H9 (cell line): ENCODE results near the gene MRPL48. TPM values are rescaled to one million over a fixed set of nuclear protein-coding genes. Genes with fewer than 3 reads are reported as not detected.

Experiments used
- DNase-seq: peaks from one replicate; pipeline ENCODE4 v3.0.0-alpha.2; 2017
- H2AFZ ChIP-seq: one replicate; pipeline ENCODE4 v1.6.1; 2013; ENCODE audit warnings: mild to moderate bottlenecking, low read length, control low read depth, moderate library complexity
- H2AK5ac ChIP-seq: 2 replicates; pipeline ENCODE4 v1.6.1; 2013; ENCODE audit warnings: low read length, control low read depth, mixed read lengths; ENCODE audit not compliant: insufficient read length
- H2BK120ac ChIP-seq: one replicate; pipeline ENCODE4 v1.6.1; 2013; ENCODE audit warnings: low read depth, mild to moderate bottlenecking, low read length, control low read depth, inconsistent platforms; ENCODE audit not compliant: poor library complexity, severe bottlenecking
- H2BK12ac ChIP-seq: 2 replicates; pipeline ENCODE4 v1.6.1; 2013; ENCODE audit warnings: low read length, control low read depth, mixed read lengths, low read depth; ENCODE audit not compliant: insufficient read length
- H2BK15ac ChIP-seq: 2 replicates; pipeline ENCODE4 v1.6.1; 2013; ENCODE audit warnings: low read depth, low read length, control low read depth
- H2BK20ac ChIP-seq: one replicate; pipeline ENCODE4 v1.6.1; 2013; ENCODE audit warnings: low read depth, mild to moderate bottlenecking, low read length, control low read depth, inconsistent platforms; ENCODE audit not compliant: poor library complexity, severe bottlenecking
- H2BK5ac ChIP-seq: 2 replicates; pipeline ENCODE4 v1.6.1; 2013; ENCODE audit warnings: low read length, control low read depth, mixed read lengths; ENCODE audit not compliant: insufficient read length
- H3K14ac ChIP-seq: 2 replicates; pipeline ENCODE4 v1.6.1; 2013; ENCODE audit warnings: low read length, control low read depth; ENCODE audit not compliant: insufficient read depth
- H3K18ac ChIP-seq: 2 replicates; pipeline ENCODE4 v1.6.1; 2013; ENCODE audit warnings: low read depth, mild to moderate bottlenecking, mixed read lengths, low read length, control low read depth; ENCODE audit not compliant: insufficient read length
- H3K23ac ChIP-seq: 2 replicates; pipeline ENCODE4 v1.6.1; 2013; ENCODE audit warnings: low read length, control low read depth, mixed read lengths, low read depth; ENCODE audit not compliant: insufficient read length
- H3K23me2 ChIP-seq: 2 replicates; pipeline ENCODE4 v1.6.1; 2013; ENCODE audit warnings: low read depth, mild to moderate bottlenecking, mixed read lengths, low read length, control low read depth; ENCODE audit not compliant: insufficient read length, poor library complexity, severe bottlenecking
- H3K27ac ChIP-seq: 2 replicates; pipeline ENCODE4 v1.5.1; 2013; ENCODE audit warnings: low read length, control low read depth, mixed read lengths, low read depth; ENCODE audit not compliant: insufficient read length
- H3K27me3 ChIP-seq: 2 replicates; pipeline ENCODE4 v1.6.1; 2013; ENCODE audit warnings: low read length, control low read depth, inconsistent platforms; ENCODE audit not compliant: insufficient read depth
- H3K4ac ChIP-seq: 2 replicates; pipeline ENCODE4 v1.6.1; 2013; ENCODE audit warnings: low read depth, mild to moderate bottlenecking, control low read depth, inconsistent platforms, low read length, moderate library complexity
- H3K4me1 ChIP-seq: 2 replicates; pipeline ENCODE4 v1.6.1; 2013; ENCODE audit warnings: low read length, control low read depth, inconsistent platforms; ENCODE audit not compliant: insufficient read depth
- H3K4me2 ChIP-seq: 2 replicates; pipeline ENCODE4 v1.6.1; 2013; ENCODE audit warnings: low read length, control low read depth, mixed read lengths; ENCODE audit not compliant: insufficient read length, insufficient read depth
- H3K56ac ChIP-seq: 2 replicates; pipeline ENCODE4 v1.6.1; 2013; ENCODE audit warnings: low read depth, mild to moderate bottlenecking, mixed read lengths, low read length, control low read depth; ENCODE audit not compliant: insufficient read length
- H3K79me1 ChIP-seq: 2 replicates; pipeline ENCODE4 v1.6.1; 2013; ENCODE audit warnings: low read depth, mild to moderate bottlenecking, moderate library complexity, low read length, control low read depth, inconsistent platforms; ENCODE audit not compliant: insufficient read depth, poor library complexity, severe bottlenecking
- H3K79me2 ChIP-seq: 2 replicates; pipeline ENCODE4 v1.6.1; 2013; ENCODE audit warnings: low read length, control low read depth, inconsistent platforms; ENCODE audit not compliant: insufficient read depth
- H3K9ac ChIP-seq: 2 replicates; pipeline ENCODE4 v1.6.1; 2013; ENCODE audit warnings: low read length, control low read depth, mixed read lengths; ENCODE audit not compliant: insufficient read length; ENCODE audit errors: extremely low read depth
- H3K9me3 ChIP-seq: one replicate; pipeline ENCODE4 v1.6.1; 2013; ENCODE audit warnings: low read depth, low read length, inconsistent platforms; ENCODE audit not compliant: control insufficient read depth
- H3T11ph ChIP-seq: one replicate; pipeline ENCODE4 v1.6.1; 2013; ENCODE audit warnings: mild to moderate bottlenecking, low read length, control low read depth, inconsistent platforms
- H4K20me1 ChIP-seq: one replicate; pipeline ENCODE4 v1.6.1; 2013; ENCODE audit not compliant: control insufficient read depth, insufficient read length, insufficient read depth
- H4K5ac ChIP-seq: 2 replicates; pipeline ENCODE4 v1.6.1; 2013; ENCODE audit warnings: low read depth, mild to moderate bottlenecking, mixed read lengths, low read length, control low read depth; ENCODE audit not compliant: insufficient read length
- H4K8ac ChIP-seq: replicated peaks from 2 replicates; pipeline ENCODE4 v1.6.1; 2013; ENCODE audit warnings: low read length, control low read depth, mixed read lengths, low read depth; ENCODE audit not compliant: insufficient read length
- H4K91ac ChIP-seq: 2 replicates; pipeline ENCODE4 v1.6.1; 2013; ENCODE audit warnings: low read depth, mild to moderate bottlenecking, moderate library complexity, mixed read lengths, low read length, control low read depth; ENCODE audit not compliant: insufficient read length
- H3K27ac Mint-ChIP-seq, 3 experiments: 2 replicates in 2 of 3; 3 replicates in 1 of 3; pipeline ENCODE4 v1.8.0; 2020 to 2021; ENCODE audit warnings: mixed read lengths in 3 of 3, mild to moderate bottlenecking in 1 of 3, moderate library complexity in 1 of 3
- H3K27me3 Mint-ChIP-seq: 2 replicates; pipeline ENCODE4 v1.8.0; 2021; ENCODE audit warnings: low read depth, mild to moderate bottlenecking, moderate library complexity, mixed read lengths
- H3K36me3 Mint-ChIP-seq, 3 experiments: 2 replicates in 2 of 3; 3 replicates in 1 of 3; pipeline ENCODE4 v1.8.0; 2020 to 2021; ENCODE audit warnings: low read depth in 3 of 3, mixed read lengths in 3 of 3; ENCODE audit not compliant: insufficient read depth in 1 of 3
- H3K4me1 Mint-ChIP-seq, 2 experiments: 2 replicates each; pipeline ENCODE4 v1.8.0; 2020; ENCODE audit warnings: mixed read lengths in 2 of 2
- H3K4me3 Mint-ChIP-seq, 2 experiments: 2 replicates in 1 of 2; 3 replicates in 1 of 2; pipeline ENCODE4 v1.8.0; 2020 to 2021; ENCODE audit warnings: mild to moderate bottlenecking in 2 of 2, mixed read lengths in 2 of 2, moderate library complexity in 1 of 2
- H3K9me3 Mint-ChIP-seq, 2 experiments: 2 replicates in 1 of 2; 3 replicates in 1 of 2; pipeline ENCODE4 v1.8.0; 2020; ENCODE audit warnings: mild to moderate bottlenecking in 2 of 2, mixed read lengths in 2 of 2, moderate library complexity in 1 of 2
- total RNA-seq: library from RNA; stranded (reverse); gene quantifications from 2 replicates; pipeline ENCODE4 v1.2.1, GENCODE V29; 2021
- TF ChIP-seq, protein P1 (sequence below): fragments of 200-600 bp; sonication (generic); conservative IDR thresholded peaks from 3 replicates; pipeline ENCODE4 v1.8.0; 2021; ENCODE audit warnings: antibody characterized with exemption, mild to moderate bottlenecking

Gene MRPL48
- total RNA-seq, 1 experiment from 2014 or later = 36.4 TPM

DNA sequence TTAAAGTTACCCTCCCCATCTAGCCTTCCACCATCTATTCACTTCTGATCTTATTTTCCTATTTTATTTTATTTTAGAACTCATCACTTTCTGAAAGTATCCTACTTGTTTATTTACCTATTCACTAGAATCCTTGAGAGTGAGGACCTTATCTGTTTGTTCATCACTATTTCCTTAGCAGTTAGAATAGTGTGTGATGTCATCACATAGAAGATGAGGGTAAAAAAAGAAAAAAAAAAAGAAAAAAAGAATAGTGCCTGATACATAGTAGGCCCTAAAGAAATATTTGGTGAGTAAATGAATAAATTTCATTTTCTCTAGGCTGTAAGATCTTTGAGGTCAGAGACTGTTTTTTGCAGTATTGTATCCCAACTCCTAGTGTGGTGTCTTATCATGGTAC, 125.8 kb downstream of the MRPL48 start:
- Mint-ChIP-seq H3K27me3 (no peaks in the 10 kb centered on the region), H3K9me3 (no peaks in the 10 kb centered on the region), H3K36me3 (peaks cover 10 to 38% (median 31%) of the 10 kb centered on the region in 3 experiments; a peak in 6 of 7 replicates), H3K27ac (no peak overlapping the region), H3K4me1 (no peaks in the 10 kb centered on the region), H3K4me3 (no peak overlapping the region)
- Histone ChIP-seq H2BK15ac (no peak overlapping the region), H2BK120ac (no peak overlapping the region), H4K91ac (no peak overlapping the region), H3K23ac (no peak overlapping the region), H3K18ac (no peak overlapping the region), H2AK5ac (no peak overlapping the region), H3K4ac (no peak overlapping the region), H3K27me3 (no peaks in the 10 kb centered on the region), H3K56ac (no peak overlapping the region), H3K23me2 (no peaks in the 10 kb centered on the region), H3K79me2 (no peaks in the 10 kb centered on the region), H3K14ac (no peak overlapping the region), H2BK12ac (no peak overlapping the region), H4K5ac (no peak overlapping the region), H4K20me1 (no peaks in the 10 kb centered on the region), H3K9ac (no peak overlapping the region), H3K4me2 (no peak overlapping the region), H3T11ph (no peak overlapping the region), H2BK5ac (no peak overlapping the region), H3K79me1 (no peaks in the 10 kb centered on the region), H4K8ac (no peak overlapping the region), H2AFZ (no peak overlapping the region), H3K27ac (no peak overlapping the region), H3K9me3 (no peaks in the 10 kb centered on the region), H3K4me1 (no peaks in the 10 kb centered on the region), H2BK20ac (no peak overlapping the region)
- no peak for DNase-seq
- TF ChIP-seq, protein P1, sequence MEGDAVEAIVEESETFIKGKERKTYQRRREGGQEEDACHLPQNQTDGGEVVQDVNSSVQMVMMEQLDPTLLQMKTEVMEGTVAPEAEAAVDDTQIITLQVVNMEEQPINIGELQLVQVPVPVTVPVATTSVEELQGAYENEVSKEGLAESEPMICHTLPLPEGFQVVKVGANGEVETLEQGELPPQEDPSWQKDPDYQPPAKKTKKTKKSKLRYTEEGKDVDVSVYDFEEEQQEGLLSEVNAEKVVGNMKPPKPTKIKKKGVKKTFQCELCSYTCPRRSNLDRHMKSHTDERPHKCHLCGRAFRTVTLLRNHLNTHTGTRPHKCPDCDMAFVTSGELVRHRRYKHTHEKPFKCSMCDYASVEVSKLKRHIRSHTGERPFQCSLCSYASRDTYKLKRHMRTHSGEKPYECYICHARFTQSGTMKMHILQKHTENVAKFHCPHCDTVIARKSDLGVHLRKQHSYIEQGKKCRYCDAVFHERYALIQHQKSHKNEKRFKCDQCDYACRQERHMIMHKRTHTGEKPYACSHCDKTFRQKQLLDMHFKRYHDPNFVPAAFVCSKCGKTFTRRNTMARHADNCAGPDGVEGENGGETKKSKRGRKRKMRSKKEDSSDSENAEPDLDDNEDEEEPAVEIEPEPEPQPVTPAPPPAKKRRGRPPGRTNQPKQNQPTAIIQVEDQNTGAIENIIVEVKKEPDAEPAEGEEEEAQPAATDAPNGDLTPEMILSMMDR = no peak
